HuH-7.5 (cell line): ENCODE measurements around the gene PTPN12.
A peak's percentile ranks its signal among the peaks of the same experiment; 100 is the strongest.
"Not testable (repeated sequence)": the region's sequence is repeated elsewhere in the genome, so short reads cannot be mapped to it uniquely, and the experiment has no call there.

ENCODE experiments used
- DNase-seq: peaks from one replicate; pipeline ENCODE4 v3.0.0; 2011; ENCODE audit warnings: low spot score

The PTPN12 gene

DNA sequence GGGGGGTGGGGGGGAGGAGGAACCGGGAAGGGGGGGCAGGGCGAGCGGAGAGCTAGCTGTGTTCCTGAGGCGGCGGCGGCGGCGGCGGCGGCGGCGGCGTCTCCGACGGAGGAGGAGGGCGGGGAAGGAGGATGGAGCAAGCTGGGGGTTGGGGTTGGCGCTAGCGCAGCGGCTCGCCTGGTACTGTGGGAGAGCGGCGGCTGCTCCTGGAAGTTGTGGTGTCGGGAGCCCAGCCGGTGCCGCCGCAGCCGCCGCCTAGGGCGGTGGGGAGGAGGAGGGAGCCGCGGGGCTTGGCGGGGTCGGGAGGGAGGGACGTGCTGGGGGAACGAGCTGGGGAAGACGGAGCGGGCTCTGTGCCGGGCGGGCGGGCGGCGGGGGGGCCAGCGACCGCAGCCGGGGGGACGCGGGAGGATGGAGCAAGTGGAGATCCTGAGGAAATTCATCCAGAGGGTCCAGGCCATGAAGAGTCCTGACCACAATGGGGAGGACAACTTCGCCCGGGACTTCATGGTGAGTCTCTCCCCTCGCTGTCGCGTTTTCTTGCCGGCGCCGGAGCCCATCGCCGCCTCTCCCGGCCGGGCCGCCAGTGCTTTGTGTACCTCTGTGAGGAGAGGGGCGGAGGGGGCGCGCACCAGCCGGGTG, at the start of gene PTPN12:
Gene PTPN12 (plus strand): TSS at position 160 of the 642 bp plus-strand sequence. CDS start 252 bp downstream, at position 412.
- DNase-seq, result peak; percentile 19

DNA sequence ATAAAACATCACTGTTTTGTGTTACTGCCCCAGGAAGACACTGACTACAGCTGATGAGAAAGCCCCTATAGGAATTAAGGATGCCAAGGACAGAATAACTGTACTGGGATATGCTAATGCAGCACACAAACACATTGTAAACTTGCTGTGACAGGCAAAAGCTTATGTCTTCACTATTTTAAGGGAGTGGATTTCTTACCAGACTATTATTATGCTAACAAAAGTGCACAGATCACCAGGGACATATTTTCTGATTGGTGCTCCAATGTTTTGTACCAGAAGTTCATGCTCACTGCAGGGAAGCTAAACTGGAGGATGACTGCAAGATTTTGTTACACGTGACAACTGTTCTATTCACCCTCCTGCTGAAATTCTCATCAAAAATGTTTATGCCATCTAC, 48.1 kb upstream of the PTPN12 start:
- no peak for DNase-seq

DNA sequence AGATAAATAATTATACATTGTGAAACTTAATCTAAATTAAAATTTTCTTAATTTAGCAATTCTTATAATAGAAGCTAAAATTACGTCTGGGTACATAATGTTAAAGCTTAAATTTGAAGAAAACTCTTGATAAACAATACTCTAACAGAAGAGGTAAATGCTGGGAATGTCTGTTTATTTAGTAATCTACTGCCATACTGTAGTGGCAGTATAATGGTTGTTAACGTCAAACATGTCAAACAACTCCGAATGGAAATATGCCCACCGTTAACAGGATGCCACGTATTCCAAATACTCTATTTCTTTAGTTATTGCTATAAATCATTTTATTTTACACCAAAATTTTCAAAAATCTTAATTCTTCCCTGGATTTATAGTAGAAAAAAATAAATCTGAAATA, 40.0 kb upstream of the PTPN12 start:
- DNase-seq, result no peak

DNA sequence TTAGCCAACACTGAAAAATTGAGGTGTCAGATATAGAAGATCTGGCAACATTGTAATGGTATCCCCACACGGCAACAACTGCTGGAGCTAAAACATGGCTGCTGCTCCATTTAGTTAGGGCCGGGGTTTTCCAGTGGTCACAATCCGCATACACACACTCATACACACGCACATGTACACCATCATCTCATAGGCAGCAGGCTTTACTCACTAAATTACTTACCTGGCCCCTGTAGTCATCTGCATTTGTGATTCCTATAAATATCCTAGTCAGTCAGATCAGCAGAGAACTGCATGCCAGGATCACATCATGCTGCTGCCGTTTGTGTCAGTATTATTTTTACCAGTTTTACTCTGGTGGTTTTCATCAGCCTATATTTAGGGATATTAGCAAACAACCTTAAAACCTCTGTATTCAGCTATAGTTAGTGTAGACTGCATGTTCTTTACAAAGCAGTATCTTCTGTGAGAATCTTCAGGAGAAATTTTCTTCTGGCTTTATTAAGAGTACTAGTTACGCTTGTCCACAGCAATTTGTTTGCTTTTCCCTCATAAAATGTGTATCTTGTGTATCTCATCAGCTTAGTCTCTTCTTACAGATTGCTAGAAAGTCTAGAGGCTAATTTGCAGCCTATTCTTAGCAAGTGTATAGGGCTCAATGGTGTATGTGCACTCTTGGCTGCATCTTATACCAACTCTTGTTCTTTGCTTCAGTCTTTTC, 38.3 kb upstream of the PTPN12 start:
- no peak for DNase-seq

DNA sequence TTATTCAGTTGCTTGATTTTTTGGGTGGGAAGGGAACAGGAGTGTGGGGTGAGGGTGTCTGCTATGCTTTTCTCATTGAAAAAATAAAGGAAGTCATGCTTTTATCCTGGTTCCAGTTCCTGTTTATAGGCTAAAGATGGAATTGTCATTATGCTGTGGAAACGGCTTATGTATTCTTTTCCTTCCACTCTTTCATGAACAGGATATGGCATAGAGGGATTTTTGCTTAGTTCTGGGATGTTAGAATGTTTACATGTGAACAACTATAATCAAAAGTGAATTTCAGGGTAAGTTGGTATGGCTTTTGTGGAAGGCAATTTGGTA, 35.9 kb upstream of the PTPN12 start:
- DNase-seq, result no peak

DNA sequence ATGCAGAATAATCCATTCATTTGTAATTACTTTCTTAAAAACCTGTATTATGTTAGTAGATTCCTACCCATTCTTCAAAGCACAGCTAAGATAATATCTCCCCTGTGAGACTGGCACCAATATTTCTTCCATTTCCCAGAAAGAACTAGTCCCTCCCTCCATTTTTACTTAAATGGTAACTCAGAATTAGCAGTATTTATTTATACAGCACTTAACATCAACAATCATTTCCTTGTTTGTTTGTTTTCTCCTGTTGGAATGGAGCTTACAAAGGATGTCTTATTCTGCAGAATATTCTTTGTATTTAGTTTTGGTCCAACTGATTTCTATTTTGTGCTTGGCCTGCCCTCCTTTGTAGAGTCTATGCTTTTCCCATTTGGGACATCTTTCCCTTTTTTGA, 32.1 kb upstream of the PTPN12 start:
- DNase-seq, result no peak

DNA sequence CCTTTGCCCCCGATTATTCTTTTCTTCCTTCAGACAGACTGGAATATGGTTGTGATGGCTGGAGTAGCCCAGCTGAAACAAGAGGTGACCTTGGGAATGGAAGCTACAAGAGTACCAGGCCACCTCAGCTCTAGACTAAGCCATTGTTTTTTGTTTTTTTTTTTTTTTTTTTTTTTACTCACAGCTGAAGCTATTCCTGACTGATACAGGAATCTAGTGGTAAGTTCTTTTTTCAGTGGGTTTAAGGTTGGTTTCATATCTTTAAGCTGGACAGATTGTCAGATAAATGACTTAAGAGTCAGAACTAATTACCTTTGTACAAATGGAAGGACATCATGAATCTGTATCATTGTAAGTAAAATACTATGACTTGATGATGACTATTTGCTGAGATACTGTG, 30.2 kb upstream of the PTPN12 start:
- DNase-seq, result no peak

DNA sequence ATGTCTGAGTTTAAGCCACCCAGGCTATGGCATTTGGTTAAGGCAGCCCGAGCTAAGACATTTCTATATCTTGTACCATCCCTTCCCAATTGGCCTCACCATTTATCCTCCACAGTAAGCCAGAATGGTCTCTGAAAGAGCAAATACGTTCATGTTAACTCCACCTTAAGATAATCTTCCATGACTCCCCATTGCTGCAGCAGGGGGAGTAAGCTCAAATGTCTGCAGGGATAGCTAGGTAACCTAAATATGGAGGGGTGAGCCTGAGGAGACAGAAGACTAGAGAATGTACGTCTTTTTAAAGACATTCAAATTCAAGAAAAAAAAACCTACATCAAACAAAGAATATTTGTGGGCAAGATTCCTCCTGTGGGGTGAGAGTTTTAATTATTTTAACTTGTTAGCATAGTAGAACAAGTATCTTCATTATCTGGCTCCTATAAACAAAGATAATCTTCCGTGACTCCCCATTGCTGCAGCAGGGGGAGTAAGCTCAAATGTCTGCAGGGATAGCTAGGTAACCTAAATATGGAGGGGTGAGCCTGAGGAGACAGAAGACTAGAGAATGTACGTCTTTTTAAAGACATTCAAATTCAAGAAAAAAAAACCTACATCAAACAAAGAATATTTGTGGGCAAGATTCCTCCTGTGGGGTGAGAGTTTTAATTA, 24.0 kb upstream of the PTPN12 start:
- DNase-seq, result not testable (repeated sequence)

DNA sequence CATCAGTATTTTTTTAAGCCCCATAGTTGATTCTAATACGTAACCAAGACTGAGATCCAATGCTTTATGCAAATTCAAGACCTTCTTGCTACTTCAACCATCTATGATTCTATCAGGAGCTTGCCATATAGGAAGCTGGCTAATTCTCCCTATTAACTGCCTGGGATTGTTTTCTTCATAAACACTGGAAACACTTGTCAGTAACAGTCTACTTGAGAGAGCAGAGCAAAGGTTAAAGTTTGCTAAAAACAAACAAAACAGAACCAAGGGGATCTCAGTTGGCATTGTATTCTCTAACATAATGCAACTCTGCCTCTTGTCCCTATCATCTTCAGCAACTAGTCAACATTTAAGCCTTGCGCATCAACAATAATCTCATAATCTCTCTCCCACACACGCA, 21.0 kb upstream of the PTPN12 start:
- no peak for DNase-seq

DNA sequence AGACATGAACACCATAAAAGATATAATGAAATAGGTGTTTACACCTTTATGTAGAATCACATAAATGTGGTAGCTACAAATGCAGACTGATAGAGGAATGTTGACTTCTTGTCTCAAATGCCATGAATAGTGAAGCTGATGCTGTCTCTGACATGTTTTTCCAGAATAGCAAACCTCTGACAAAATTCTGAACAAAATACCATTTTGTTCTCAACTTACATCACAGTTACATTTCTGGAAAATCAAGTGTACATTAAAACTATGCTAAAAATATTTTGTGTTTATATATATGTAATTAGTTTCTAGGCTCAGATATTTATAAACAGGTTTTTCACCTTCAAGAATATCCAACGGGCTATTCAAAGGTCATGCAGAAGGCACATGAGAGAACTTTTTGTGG, 16.8 kb upstream of the PTPN12 start:
- DNase-seq, result no peak

DNA sequence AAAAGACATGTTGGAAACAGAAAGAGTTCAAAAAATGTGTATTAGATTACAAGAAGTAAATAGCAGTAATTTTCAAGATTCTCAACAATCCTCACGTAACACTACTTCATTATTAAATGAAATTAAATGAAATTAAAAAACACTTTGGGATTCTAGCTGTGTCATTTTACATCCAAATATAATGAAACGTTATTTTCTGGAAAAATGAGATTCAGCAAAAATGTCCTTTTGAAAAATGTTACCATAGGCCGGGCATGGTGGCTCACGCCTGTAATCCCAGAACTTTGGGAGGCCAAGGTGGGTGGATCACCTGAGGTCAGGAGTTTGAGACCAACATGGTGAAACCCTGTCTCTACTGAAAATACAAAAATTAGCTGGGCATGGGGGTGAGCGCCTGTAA, 15.6 kb upstream of the PTPN12 start:
- DNase-seq, result not testable (repeated sequence)

DNA sequence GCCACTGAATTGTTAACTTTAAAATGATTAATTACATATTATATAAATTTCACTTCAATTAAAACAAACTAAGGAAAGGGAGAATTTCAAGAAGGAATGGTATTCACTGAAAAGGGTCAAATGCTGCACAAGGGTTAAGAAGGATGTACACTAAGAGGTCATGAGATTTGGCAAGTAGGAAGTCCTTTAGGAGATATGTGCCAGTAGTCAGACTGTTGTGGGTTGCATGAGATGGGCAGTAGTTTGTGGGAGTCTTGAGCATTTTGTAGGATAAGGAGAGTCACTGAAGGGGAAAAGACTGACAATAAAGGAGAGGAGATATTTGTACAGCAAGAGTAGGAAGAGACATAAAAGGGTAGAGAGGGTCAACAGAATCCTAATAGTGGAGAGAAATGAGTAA, 12.4 kb upstream of the PTPN12 start:
- DNase-seq, result no peak

DNA sequence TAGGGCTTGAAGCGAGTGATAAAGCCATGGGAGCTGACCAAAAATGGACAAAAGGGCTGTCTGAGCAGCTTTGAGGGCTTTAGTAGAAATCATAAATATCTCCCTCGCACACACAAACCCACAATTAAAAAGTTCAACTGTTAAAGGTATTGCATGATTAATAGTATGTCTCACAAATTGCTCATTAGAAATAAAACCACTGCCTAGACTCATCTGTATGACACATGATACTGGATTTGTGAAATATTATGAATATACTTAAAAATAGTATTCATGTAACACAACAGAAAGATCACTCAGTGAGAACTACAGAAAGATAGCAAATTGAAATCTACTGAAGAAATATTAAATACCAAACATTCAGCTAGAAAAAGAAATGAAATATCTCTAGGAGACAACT, 11.9 kb upstream of the PTPN12 start:
- no peak for DNase-seq

DNA sequence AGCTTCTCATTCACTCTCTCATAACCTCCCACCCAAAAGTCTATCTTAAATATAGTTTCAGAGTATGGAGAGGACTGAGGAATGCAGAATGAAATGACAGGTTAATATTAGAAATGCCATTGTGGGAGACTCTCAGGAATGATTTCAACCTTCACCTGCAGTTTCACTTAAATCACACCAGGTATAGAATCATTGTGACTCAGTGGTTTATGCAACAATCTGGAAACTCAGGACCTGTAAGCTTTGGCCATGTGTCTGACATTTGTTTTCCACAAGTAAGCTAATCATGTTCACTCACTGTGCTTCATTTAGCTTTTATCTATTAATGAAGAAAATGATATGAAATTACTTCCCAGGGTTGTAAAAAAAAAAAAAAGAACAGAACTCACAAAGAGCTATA, 8.7 kb upstream of the PTPN12 start:
- no peak for DNase-seq

DNA sequence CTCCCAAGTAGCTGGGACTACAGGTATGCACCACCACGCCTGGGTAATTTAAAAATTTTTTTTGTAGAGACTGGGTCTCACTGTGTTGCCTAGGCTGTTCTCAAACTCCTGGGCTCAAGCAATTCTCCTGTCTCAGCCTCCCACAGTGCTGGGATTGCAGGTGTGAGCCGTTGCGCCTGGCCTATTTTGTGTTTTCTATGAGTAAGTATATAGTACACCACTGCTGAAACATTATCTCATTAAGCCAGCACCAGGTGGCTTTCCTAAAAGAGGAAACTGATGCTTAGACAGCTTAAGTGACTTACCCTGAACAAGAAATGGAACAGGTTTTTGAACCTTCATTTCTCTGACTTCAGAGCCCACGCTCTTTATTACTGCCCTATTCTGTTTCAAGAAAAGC, 7.8 kb upstream of the PTPN12 start:
- no peak for DNase-seq

DNA sequence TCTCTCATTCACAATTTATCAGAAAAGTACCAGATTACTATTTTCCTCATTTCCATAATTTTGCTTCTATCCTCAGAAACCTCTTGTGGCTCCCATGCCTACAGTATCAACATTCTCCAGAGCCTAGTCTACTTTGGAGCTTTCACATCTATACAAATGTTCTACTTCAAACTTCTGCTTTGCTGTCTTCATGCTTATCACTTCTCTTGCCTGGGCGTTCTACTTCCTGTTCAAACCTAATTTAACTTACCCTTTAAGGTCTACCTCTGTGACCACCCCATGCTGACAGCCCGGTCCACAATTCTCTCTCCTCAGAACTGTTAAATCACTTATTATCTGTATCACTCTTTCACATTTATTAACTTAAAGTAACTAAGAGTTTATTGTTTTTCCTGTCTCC, 6.1 kb upstream of the PTPN12 start:
- DNase-seq, result no peak

DNA sequence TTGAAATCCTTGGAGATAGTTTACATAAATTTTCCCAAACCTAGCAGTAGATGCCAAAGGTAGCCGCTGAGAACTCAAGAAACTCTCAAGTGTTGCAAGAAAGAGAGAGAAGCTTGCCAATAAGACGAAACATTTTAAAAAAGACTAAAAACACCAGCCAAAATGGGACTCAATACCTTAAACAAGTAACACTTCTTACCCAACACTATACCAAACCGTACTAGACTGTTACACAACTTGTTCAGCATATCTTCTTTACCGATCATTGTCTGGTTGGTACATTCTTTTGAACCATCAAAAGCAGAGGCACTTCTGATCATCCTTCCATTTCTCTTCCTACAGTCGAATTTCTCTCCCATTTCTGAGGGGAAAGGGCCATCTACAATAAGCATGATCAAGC, 4.8 kb upstream of the PTPN12 start:
- no peak for DNase-seq

DNA sequence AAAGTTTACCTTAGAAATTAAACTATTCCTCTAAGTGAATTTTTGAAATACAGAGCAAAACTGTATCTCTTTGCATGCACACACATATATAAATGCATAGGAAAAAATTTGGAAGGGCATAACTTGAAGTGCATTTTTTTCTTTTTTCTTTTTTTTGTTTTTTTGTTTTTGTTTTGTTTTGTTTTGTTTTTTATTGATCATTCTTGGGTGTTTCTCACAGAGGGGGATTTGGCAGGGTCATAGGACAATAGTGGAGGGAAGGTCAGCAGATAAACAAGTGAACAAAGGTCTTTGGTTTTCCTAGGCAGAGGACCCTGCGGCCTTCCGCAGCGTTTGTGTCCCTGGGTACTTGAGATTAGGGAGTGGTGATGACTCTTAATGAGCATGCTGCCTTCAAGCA, 4.4 kb upstream of the PTPN12 start:
- DNase-seq, result not testable (repeated sequence)

DNA sequence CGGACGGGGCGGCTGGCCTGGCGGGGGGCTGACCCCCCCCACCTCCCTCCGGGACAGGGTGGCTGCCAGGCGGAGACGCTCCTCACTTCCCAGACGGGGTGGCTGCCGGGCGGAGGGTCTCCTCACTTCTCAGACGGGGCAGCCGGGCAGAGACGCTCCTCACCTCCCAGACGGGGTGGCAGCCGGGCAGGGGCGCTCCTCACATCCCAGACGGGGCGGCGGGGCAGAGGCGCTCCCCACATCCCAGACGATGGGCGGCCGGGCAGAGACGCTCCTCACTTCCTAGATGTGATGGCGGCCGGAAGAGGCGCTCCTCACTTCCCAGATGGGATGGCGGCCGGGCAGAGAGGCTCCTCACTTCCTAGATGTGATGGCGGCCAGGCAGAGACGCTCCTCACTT, 3.0 kb upstream of the PTPN12 start:
- not testable (repeated sequence) for DNase-seq

DNA sequence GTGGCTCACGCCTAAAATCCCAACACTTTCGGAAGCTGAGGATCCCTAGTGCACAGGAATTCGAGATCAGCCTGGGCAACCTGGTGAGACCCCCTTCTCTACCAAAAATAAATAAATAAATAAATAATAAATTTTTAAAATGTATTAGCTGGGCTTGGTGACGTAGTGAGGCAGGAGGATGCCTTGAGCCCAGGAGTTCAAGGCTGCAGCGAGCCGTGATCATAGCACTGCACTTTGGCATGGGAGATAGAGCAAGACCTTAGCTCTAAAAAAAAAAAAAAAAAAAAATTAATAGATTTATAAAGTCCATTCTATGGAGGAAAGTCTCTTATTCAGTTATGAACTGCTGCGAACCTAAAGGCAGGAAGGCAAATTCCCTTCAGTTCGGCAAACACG, 1.1 kb upstream of the PTPN12 start:
- DNase-seq, result no peak

DNA sequence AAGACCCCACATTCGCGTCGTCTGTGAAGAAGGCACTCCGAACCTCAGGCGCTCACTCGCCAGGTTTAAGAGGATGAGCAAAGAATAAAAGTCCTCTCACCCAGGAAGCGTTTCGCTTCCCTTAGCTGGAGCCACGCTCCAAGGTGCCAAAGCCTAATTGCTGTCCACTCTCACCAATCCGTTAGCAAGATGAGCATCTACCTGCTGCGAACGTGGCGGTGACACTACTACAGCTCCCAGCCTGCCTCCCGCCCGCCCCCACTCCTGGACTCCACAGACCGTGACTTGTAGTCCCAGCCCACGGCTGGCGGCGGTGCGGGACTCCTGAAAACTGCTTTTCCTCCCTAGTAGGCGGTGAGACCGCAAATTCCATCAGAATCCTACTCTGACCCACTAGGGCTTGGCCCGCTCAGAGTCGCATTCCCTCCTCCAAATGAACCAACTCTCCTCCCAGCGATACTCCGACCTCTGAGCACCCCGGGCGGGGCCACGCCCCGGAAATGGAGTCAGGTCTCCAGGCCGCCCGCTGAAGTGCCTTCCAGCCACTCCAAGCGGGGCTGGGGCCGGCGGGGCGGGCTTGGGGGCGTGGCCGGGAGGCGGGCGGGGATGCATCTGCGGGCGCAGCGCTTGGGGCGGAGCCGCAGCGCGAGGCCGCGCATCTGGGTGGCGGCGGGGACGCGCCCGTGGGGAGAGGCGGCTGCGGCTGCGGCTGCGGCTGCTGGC, 521 bp upstream of the PTPN12 start:
- peak; percentile 93 for DNase-seq

DNA sequence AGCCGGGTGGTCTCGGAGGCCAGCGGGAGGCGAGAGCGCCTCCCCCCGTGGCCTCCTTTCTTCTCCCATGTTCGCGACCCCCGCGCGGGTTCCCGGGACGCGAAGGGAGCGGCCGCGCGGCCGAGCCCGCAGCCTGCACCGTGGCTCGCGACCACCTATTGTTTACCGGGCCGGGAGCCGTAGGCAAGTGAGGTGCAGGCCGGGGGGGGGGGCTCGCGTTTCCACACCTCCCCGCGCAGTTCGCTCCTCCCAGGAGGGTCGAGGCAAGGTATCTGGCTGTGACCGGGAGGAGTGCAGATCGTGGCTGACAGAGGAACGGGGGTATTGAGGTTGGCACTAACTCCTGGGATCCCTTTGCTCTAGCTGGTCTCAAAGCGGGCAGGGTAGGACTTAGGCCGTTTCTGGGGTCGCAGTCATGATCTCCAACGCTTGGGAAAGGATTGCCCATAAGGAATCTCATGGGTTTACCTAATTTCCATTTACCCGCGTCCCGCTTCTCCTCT, 734 bp downstream of the PTPN12 start:
- no peak for DNase-seq
